K562 treated with DMSO at 1 percent for 12 hours (cell line): ENCODE results near the gene CLDN2. TPM values are rescaled to one million over a fixed set of nuclear protein-coding genes. Genes with fewer than 3 reads are reported as not detected.

ENCODE experiments used
- total RNA-seq: library from RNA; unstranded; fragments of 300-600 nt; gene quantifications from 2 replicates; pipeline ENCODE4 v1.2.3, GENCODE V29; 2022; ENCODE audit not compliant: insufficient read depth

The CLDN2 gene
- total RNA-seq, result not detected in 2 replicates

GRCh38 chrX:106919932-106920452 is at the start of gene CLDN2:
CLDN2 (plus strand) TSS chrX:106920402; CDS start chrX:106928229, 7,827 bp downstream.

GRCh38 chrX:106903291-106903824 is 16.8 kb upstream of the CLDN2 start, which contains the start of gene RIPPLY1:
RIPPLY1 (minus strand) TSS chrX:106903341; CDS start chrX:106903287, 54 bp downstream.

Other genes starting within 250 kb of the CLDN2 start
- not detected in 2 replicates for gene RNF128, start 193.7 kb upstream of the CLDN2 start, total RNA-seq
- 0.93 TPM in 1 of 2 replicates, not detected in the other for gene TBC1D8B, start 117.7 kb upstream of the CLDN2 start, total RNA-seq
- gene RIPPLY1, start 17.1 kb upstream of the CLDN2 start, total RNA-seq, result not detected in 2 replicates
- gene MORC4, start 79.8 kb downstream of the CLDN2 start, total RNA-seq, result 0.59 and 0.75 TPM in 2 replicates
- 2.6 and 17.8 TPM in 2 replicates for gene RBM41, start 198.4 kb downstream of the CLDN2 start, total RNA-seq